Sigmoid colon (tissue), 3 donors: Measurements from ENCODE around the gene CREB1.
"Not testable (repeated sequence)": the region's sequence is repeated elsewhere in the genome, so short reads cannot be mapped to it uniquely, and the experiment has no call there.

Experiments used
- CTCF ChIP-seq, 4 experiments: fragments of 450-650 bp in 3 of 4; fragments of 200-600 bp in 1 of 4; IDR thresholded peaks; one replicate each; pipeline ENCODE4 v1.5.1; 2016 to 2019; ENCODE audit warnings: antibody characterized with exemption in 4 of 4, mild to moderate bottlenecking in 3 of 4, moderate library complexity in 2 of 4
- POLR2A ChIP-seq, 2 donors: fragments of 450-650 bp; IDR thresholded peaks; one replicate each; pipeline ENCODE4 v1.6.1; 2016; ENCODE audit warnings: antibody characterized with exemption in 2 of 2, mild to moderate bottlenecking in 2 of 2, moderate library complexity in 2 of 2

- TF ChIP-seq POLR2A, CTCF (IDR thresholded peaks at IDR 0.05): not testable (repeated sequence)
These were observed 32.8 kb upstream of the CREB1 start for GRCh38 chr2:207496936-207497335.
